SHP77 treated with DMSO at 0.1 percent for 48 hours (cell line): ENCODE measurements around the gene ANKRD27.
"Not testable (repeated sequence)": the region's sequence is repeated elsewhere in the genome, so short reads cannot be mapped to it uniquely, and the experiment has no call there.

Experiments
- DNase-seq: peaks from one replicate; lab custom pipeline; 2025; lab: John Stamatoyannopoulos, UW

Gene ANKRD27

GRCh38 chr19:32599736-32600157 lies 75.2 kb downstream of the ANKRD27 start:
- peak; percentile 28 for DNase-seq

- DNase-seq = no peak
Observed at GRCh38 chr19:32599258-32599657, 75.7 kb downstream of the ANKRD27 start.

GRCh38 chr19:32598022-32598421 lies 77.0 kb downstream of the ANKRD27 start:
- no peak for DNase-seq

- DNase-seq = no peak
Observed at GRCh38 chr19:32595491-32595890, 79.5 kb downstream of the ANKRD27 start.

- no peak for DNase-seq
Observed at GRCh38 chr19:32594021-32594420, 81.0 kb downstream of the ANKRD27 start.

- not testable (repeated sequence) for DNase-seq
Observed at GRCh38 chr19:32587747-32588504, 87.1 kb downstream of the ANKRD27 start.

- no peak for DNase-seq
Observed at GRCh38 chr19:32581705-32582179, 93.2 kb downstream of the ANKRD27 start.

GRCh38 chr19:32580901-32581704 lies 93.9 kb downstream of the ANKRD27 start, which contains the start of gene PDCD5:
Gene PDCD5 (plus strand): TSS chr19:32581190. CDS start chr19:32581262, 72 bp downstream.
- DNase-seq = peak; percentile 53

GRCh38 chr19:32580353-32580900 lies 94.6 kb downstream of the ANKRD27 start:
- DNase-seq = no peak

- DNase-seq = no peak
Observed at GRCh38 chr19:32576790-32577189, 98.2 kb downstream of the ANKRD27 start.

GRCh38 chr19:32573492-32573794 lies 101.5 kb downstream of the ANKRD27 start:
- no peak for DNase-seq

GRCh38 chr19:32572700-32573491 lies 102.1 kb downstream of the ANKRD27 start:
- not testable (repeated sequence) for DNase-seq

- not testable (repeated sequence) for DNase-seq
Observed at GRCh38 chr19:32571471-32572075, 103.4 kb downstream of the ANKRD27 start.

- peak; percentile 15 for DNase-seq
Observed at GRCh38 chr19:32570081-32570785, 104.7 kb downstream of the ANKRD27 start.

- no peak for DNase-seq
Observed at GRCh38 chr19:32567486-32567885, 107.5 kb downstream of the ANKRD27 start.

- no peak for DNase-seq
Observed at GRCh38 chr19:32566246-32566830, 108.6 kb downstream of the ANKRD27 start.

GRCh38 chr19:32563761-32564160 lies 111.2 kb downstream of the ANKRD27 start:
- no peak for DNase-seq

- no peak for DNase-seq
Observed at GRCh38 chr19:32558607-32559228, 116.3 kb downstream of the ANKRD27 start.

GRCh38 chr19:32555786-32556185 lies 119.2 kb downstream of the ANKRD27 start:
- no peak for DNase-seq

GRCh38 chr19:32550666-32551065 lies 124.3 kb downstream of the ANKRD27 start:
- DNase-seq = no peak
